Panc1 (cell line): ENCODE results near the gene KAT5. TPM values are rescaled to one million over a fixed set of nuclear protein-coding genes. Genes with fewer than 3 reads are reported as not detected.
A peak's percentile ranks its signal among the peaks of the same experiment; 100 is the strongest.
"Not testable (repeated sequence)": the region's sequence is repeated elsewhere in the genome, so short reads cannot be mapped to it uniquely, and the experiment has no call there.

Source experiments
- ATAC-seq: fragments of 200-7000 bp; cut with Tn5 transposase; 2 replicates; pipeline ENCODE4 v1.9.1; 2020; ENCODE audit warnings: mild to moderate bottlenecking, moderate library complexity
- BruUV-seq: library from RNA; stranded (reverse); fragments of 400-500 nt; replicated peaks from 2 replicates; lab custom pipeline; 2021; lab: Mats Ljungman, UMichigan
- CTCF ChIA-PET: fragments of 300-600 bp; sonication (Branson Sonifier 250); formaldehyde crosslinking; loops from one replicate; lab custom pipeline; 2022; ENCODE audit warnings: antibody characterized with exemption; lab: Charles Lee
- POLR2A ChIA-PET: fragments of 300-600 bp; sonication (Branson Sonifier 250); formaldehyde crosslinking; loops from one replicate; lab custom pipeline; 2022; ENCODE audit warnings: antibody characterized with exemption; lab: Charles Lee
- DNase-seq: peaks from one replicate; pipeline ENCODE4 v3.0.0-alpha.2; 2010; ENCODE audit warnings: low read depth, low spot score
- H3K27ac ChIP-seq: 2 replicates; pipeline ENCODE4 v1.5.1; 2011; ENCODE audit warnings: mild to moderate bottlenecking, low read length, inconsistent platforms
- H3K27me3 ChIP-seq: fragments of 200-500 bp; sonication (Bioruptor generic); 2 replicates; pipeline ENCODE4 v1.6.0; 2014; ENCODE audit warnings: low read length, inconsistent platforms; ENCODE audit not compliant: control insufficient read depth, insufficient read depth
- H3K36me3 ChIP-seq: fragments of 200-500 bp; sonication (Bioruptor generic); 2 replicates; pipeline ENCODE4 v1.5.1; 2014; ENCODE audit warnings: inconsistent platforms, mild to moderate bottlenecking, low read length, moderate library complexity; ENCODE audit not compliant: control insufficient read depth, insufficient read depth
- H3K4me1 ChIP-seq: 2 replicates; pipeline ENCODE4 v1.5.1; 2011; ENCODE audit warnings: inconsistent platforms, mild to moderate bottlenecking, low read length, moderate library complexity; ENCODE audit not compliant: control insufficient read depth, insufficient read depth
- H3K4me3 ChIP-seq, 2 experiments: 2 replicates each; pipeline ENCODE4 v1.5.1; 2011 to 2012; ENCODE audit warnings: low read depth in 2 of 2, low read length in 2 of 2, mild to moderate bottlenecking in 2 of 2, inconsistent platforms in 1 of 2, moderate library complexity in 1 of 2
- H3K9me3 ChIP-seq: fragments of 200-500 bp; sonication (Bioruptor generic); 2 replicates; pipeline ENCODE4 v1.5.1; 2014; ENCODE audit warnings: low read depth, mild to moderate bottlenecking, inconsistent platforms, low read length, moderate library complexity; ENCODE audit not compliant: control insufficient read depth, insufficient read depth
- CTCF ChIP-seq: fragments of 450-650 bp; IDR thresholded peaks from 2 replicates; pipeline ENCODE4 v1.5.1; 2017; ENCODE audit warnings: mild to moderate bottlenecking
- POLR2AphosphoS5 ChIP-seq: IDR thresholded peaks from 2 replicates; pipeline ENCODE4 v1.6.1; 2012; ENCODE audit warnings: mild to moderate bottlenecking, low read depth, low read length, moderate library complexity
- REST ChIP-seq, 2 experiments: IDR thresholded peaks; 2 replicates each; pipeline ENCODE4 v1.6.1; 2011 to 2012; ENCODE audit warnings: low read depth in 2 of 2, control low read depth in 1 of 2, low read length in 1 of 2, mild to moderate bottlenecking in 1 of 2, moderate library complexity in 1 of 2; ENCODE audit not compliant: insufficient read depth in 1 of 2
- SIN3A ChIP-seq: IDR thresholded peaks from 2 replicates; pipeline ENCODE4 v1.6.1; 2012; ENCODE audit warnings: low read depth, mild to moderate bottlenecking, low read length, moderate library complexity, borderline replicate concordance; ENCODE audit not compliant: insufficient read depth
- TCF7L2 ChIP-seq: IDR thresholded peaks from 2 replicates; pipeline ENCODE4 v1.6.1; 2011; ENCODE audit warnings: mild to moderate bottlenecking, low read depth, low read length, inconsistent platforms
- in situ Hi-C: cut with HindIII; loops from 2 replicates; pipeline ENCODE4 v1.10.0; 2016; ENCODE audit warnings: low sequenced_read_pairs, low pct_unique_long_range_greater_than_20kb
- intact Hi-C: fragments of 100-400 bp; cut with micrococcal nuclease; formaldehyde crosslinking; loops from one replicate; pipeline ENCODE4 v1.10.0; 2022; ENCODE audit not compliant: unreplicated experiment
- total RNA-seq: library from RNA; stranded (reverse); gene quantifications from one replicate; pipeline ENCODE4 v1.2.1, GENCODE V29; 2021; ENCODE audit not compliant: unreplicated experiment

KAT5 gene
- total RNA-seq, 1 experiment from 2014 or later = 84.2 TPM

GRCh38 chr11:65727865-65728264, 15.8 kb downstream of the KAT5 start:
- ChIA-PET CTCF (no interaction called here), POLR2A (interaction anchor here (0.6 kb wide), 1 partner anchor 214 kb away, joined by 5 read pairs; no protein-coding TSS in a partner anchor)
- no peak for DNase-seq
- H3K36me3 ChIP-seq = no peaks in the 10 kb centered on the region
- in situ Hi-C loops = no loop called here
- H3K27ac ChIP-seq = no peak overlapping the region
- H3K4me1 ChIP-seq = no peaks in the 10 kb centered on the region
- ATAC-seq = peak; percentile 36; the same call in 1 of the 2 replicates
- no peak for TF ChIP-seq POLR2AphosphoS5
- no peak for TF ChIP-seq REST (IDR thresholded peaks at IDR 0.05; ENCODE audit: insufficient read depth in 1 of 2, low read depth in 2 of 2, low read length in 1 of 2)
- TF ChIP-seq CTCF = no peak
- no peak for TF ChIP-seq SIN3A
- TF ChIP-seq TCF7L2 = no peak
- no peaks in the 10 kb centered on the region for H3K27me3 ChIP-seq
- intact Hi-C loops = no loop called here
- BruUV-seq = no TSS peak
- H3K9me3 ChIP-seq = no peaks in the 10 kb centered on the region; the same call in 1 of the 2 replicates
- H3K4me3 ChIP-seq = no peak overlapping the region

- DNase-seq (no peak), ATAC-seq (no peak)
- Histone ChIP-seq H3K4me1 (no peaks in the 10 kb centered on the region), H3K27ac (no peak overlapping the region), H3K36me3 (no peaks in the 10 kb centered on the region), H3K27me3 (no peaks in the 10 kb centered on the region), H3K9me3 (no peaks in the 10 kb centered on the region; the same call in 1 of the 2 replicates), H3K4me3 (no peak overlapping the region)
- POLR2A ChIA-PET = no interaction called here
- CTCF ChIA-PET = interaction anchor here (0.6 kb wide), 1 partner anchor 19 kb away, joined by 11 read pairs; no protein-coding TSS in a partner anchor
- in situ Hi-C loops = no loop called here
- intact Hi-C loops = no loop called here
- TF ChIP-seq POLR2AphosphoS5 = no peak
- no peak for TF ChIP-seq SIN3A
- TF ChIP-seq REST (IDR thresholded peaks at IDR 0.05; ENCODE audit: insufficient read depth in 1 of 2, low read depth in 2 of 2, low read length in 1 of 2) = no peak
- TF ChIP-seq TCF7L2 = no peak
- TF ChIP-seq CTCF = no peak
- BruUV-seq = no TSS peak
Measured at GRCh38 chr11:65730461-65730860, 18.4 kb downstream of the KAT5 start.

GRCh38 chr11:65735111-65735510, 23.1 kb downstream of the KAT5 start:
- H3K27ac ChIP-seq, BruUV-seq, CTCF ChIA-PET, intact Hi-C loops, ATAC-seq, H3K9me3 ChIP-seq, H3K27me3 ChIP-seq, H3K4me1 ChIP-seq, POLR2A ChIA-PET, DNase-seq, H3K36me3 ChIP-seq, in situ Hi-C loops, H3K4me3 ChIP-seq: not testable (repeated sequence)
